GM18505 (cell line): ENCODE data around the gene GNAQ.
"Not testable (repeated sequence)": the region's sequence is repeated elsewhere in the genome, so short reads cannot be mapped to it uniquely, and the experiment has no call there.

Experiments used
- ATAC-seq: cut with Tn5 transposase; IDR thresholded peaks from one replicate; pipeline ENCODE4 v1.9.1; 2021; ENCODE audit not compliant: unreplicated experiment
- POLR2A ChIP-seq: IDR thresholded peaks from 4 replicates; pipeline ENCODE4 v1.6.1; 2011; ENCODE audit warnings: borderline replicate concordance; ENCODE audit not compliant: insufficient read depth, insufficient read length; ENCODE audit errors: extremely low read depth

The GNAQ gene

DNA sequence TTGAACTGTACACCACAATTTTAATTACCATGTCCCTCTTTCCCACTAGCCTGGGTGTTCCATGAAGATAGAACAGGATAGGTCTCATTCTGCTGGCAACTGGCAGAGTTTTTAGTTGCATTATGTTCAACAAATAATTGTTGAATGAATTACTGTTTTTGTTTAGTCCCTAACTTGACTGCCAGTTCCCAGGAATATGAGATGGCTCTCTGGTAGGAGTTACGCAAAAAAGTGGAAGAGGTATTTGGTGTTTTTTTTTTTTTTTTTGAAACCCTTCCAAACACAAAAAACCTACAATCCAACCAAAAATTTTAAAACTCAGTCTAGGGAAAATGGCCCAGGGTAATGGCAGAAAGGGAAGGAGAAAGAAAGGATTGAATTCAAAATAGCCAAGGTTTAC is 153.6 kb downstream of the GNAQ start:
- no peak for ATAC-seq
- no peak for TF ChIP-seq POLR2A

DNA sequence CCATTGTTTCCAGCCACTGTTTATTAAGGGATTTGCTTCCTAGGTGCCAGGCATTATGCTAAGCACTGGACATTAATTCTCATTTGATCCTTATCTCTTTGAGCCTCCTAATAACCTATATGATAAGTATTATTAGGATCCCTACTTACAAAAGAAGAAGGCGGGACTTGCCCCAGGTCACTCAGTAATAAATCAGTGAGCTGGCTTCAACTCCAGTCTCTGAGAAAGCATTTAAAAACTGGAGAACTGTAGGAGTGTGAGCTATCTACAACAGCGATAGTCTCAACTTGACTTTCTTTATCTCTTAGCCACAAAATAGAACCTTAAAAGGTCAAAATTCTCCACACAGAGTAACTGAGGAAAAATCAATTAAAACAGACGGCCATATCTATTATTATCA is 155.0 kb downstream of the GNAQ start:
- no peak for ATAC-seq
- TF ChIP-seq POLR2A = no peak

DNA sequence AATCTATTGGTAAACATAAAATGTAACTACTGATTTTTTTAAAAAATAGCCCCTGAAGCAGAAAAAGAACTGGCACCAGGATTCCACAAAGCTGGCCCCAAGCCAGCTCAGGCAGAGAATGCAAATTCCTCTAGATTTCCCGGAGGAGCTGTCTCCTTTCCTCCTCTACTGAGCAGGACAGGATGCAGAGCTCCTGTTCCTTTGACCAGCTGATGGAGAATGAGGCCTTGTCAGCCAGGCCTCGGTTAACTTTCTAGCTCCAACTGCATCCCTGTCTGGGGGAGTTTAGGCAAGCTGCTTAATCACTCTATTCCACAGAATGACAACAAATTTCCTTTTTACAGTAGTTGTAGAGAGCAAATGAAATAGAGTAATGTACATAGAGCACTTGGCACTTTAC is 155.5 kb downstream of the GNAQ start:
- ATAC-seq = no peak
- TF ChIP-seq POLR2A = no peak

DNA sequence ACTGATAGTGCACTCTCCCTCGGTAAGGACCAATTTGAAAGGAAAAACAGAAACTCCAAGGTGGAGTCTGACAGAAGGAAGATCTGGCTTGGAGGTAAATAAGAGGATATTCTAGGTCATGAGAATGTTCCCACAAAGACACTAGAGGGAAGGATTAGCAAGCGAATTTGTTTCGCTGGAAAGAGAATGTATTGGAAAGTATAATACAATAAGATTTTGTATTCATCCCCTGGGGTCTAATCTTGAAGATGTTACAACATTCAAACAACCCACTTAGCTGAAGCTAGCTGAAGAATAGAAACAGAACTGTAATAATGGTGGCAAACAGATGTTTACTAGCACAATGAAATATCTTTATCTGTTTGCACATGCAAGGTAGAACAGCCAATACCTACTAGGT is 158.7 kb downstream of the GNAQ start:
- no peak for ATAC-seq
- TF ChIP-seq POLR2A = no peak

DNA sequence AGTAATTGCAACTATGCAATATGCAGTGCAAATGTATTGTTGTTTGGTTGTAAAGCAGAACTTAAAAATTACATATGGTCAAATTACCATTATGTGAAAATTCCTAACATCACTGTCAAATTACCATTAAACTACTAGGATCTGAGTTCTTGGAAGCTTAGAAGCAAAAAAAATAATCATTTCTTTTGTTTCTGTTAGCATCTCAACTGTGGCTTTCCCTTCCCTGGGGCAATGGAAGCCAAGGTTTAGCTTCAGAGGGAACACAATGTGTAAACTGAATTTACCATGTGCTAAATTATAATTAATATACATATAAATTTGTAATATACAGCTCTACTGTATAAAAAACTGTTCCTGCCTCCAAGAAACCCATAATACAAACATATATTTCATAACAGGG is 159.4 kb downstream of the GNAQ start:
- no peak for ATAC-seq
- no peak for TF ChIP-seq POLR2A

DNA sequence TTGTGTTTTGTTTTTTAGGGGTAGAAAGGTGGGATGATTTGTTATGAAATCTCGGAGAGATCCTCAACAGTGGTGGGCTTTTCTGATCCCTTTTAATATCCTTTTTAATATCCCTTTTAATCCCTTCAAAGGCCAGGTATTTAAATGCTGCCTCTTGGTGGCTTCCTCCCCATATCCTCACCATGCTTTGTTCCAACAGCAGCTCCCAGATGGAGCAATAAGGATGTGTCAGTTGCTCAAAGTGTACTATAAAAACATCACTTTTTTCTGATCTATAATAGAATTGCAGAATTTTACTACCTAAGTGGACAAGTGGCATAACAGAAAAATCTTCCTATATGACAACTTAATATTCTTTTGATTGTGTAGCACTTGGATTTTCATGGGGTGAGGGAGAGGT is 160.1 kb downstream of the GNAQ start:
- no peak for TF ChIP-seq POLR2A
- no peak for ATAC-seq

DNA sequence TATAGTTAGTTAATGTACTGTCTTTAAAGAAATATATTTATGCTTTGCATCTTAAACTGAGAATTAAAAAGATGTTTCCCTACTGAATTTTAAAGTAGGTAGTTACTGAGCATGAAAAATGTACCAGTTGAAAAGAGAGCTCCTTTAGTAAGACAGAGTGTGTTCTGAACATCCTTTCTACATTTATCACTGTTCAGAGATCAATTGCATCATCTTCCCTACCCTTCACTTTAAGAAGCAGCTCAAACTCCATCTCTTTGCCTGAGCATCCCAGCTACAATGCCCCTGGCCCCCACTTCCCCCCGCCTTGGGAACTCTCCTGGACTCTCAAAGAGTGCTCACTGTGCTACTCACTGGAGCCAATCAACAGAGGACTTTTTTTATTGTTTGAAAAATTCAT is 164.7 kb downstream of the GNAQ start:
- no peak for TF ChIP-seq POLR2A
- ATAC-seq = no peak

DNA sequence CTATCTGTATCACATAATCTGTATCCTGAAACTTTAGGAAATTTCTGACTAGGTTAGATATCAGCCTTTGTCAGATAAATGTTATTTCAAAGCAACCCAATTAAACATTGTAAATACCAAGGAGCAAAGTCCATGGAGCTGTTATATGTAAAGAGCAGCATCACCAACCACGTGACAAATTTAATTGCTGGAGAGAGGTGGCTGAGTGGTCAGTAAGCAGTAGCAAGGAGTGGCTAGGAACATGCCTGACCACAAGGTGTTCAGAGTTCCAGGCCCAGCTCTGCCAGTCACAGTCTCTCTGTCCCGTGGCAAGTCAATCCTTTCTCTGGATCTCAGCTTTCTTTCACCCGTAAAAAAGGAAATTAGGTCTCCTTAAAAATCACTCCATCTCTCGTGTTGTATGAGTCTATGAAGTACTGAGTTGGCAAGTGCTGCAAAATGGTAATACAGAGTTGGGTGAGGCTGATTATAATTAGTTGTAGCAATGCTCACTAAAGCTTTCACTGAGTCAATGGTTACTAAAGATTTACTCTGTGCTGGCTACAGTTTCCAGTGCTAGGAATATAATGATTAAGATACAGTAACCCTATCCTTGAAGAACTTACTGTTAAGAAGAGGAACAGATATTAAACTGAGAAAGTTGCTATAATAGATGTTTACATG is 166.1 kb downstream of the GNAQ start:
- TF ChIP-seq POLR2A = no peak
- ATAC-seq = no peak

DNA sequence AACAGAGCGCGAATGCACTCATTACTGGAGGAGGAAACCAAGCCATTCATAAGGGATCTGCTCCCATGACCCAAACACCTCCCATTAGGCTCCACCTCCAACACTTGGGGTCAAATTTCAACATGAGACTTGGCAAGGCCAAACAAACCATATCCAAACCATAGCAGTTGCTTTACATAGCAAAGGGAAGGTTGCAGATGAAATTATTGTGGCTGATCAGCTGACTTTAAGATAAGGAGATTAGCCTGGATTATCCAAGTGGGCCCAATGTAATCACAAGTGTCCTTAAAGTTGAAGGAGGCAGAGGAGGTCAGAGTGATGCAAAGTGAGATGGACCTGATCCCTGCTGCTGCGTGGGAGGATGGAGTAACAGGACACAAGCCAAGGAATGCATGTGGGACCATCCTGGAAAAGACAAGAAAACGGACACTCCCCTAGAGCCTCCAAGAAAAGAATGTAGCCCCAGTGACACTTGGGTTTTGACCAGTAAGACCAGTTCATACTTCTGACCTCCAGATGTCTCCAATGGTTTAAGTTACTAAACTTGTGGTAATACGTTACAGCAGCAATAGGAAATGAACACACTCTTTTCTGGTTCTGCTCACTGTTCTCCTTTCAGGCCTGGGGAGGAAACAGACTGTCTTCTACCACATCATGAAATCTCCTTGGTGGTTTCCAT is 167.3 kb downstream of the GNAQ start:
- no peak for TF ChIP-seq POLR2A
- ATAC-seq = no peak

DNA sequence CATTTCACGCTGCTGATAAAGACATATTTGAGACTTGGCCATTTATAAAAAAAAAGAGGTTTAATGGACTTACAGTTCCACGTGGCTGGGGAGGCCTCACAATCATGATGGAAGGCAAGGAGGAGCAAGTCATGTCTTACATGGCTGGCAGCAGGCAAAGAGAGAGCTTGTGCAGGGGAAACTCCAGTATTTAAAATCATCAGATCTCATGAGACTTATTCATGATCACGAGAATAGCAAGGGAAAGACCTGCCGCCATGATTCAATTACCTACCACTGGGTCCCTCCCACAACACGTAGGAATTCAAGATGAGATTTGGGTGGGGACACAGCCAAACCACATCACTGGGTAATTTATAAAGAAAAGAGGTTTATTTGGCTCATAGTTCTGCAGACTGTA is 168.0 kb downstream of the GNAQ start:
- ATAC-seq = not testable (repeated sequence)

DNA sequence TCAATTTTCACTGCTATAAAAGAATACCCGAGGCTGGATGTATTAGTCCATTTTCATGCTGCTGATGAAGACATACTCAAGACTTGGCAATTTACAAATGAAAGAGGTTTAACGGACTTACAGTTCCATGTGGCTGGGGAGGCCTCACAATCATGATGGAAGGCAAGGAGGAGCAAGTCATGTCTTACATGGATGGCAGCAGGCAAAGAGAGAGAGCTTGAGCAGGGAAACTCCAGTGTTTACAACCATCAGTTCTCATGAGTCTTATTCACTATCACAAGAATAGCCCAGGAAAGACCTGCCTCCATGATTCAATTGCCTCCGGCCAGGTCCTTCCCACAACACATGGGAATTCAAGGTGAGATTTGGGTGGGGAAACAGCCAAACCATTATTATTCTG is 170.7 kb downstream of the GNAQ start:
- not testable (repeated sequence) for ATAC-seq

DNA sequence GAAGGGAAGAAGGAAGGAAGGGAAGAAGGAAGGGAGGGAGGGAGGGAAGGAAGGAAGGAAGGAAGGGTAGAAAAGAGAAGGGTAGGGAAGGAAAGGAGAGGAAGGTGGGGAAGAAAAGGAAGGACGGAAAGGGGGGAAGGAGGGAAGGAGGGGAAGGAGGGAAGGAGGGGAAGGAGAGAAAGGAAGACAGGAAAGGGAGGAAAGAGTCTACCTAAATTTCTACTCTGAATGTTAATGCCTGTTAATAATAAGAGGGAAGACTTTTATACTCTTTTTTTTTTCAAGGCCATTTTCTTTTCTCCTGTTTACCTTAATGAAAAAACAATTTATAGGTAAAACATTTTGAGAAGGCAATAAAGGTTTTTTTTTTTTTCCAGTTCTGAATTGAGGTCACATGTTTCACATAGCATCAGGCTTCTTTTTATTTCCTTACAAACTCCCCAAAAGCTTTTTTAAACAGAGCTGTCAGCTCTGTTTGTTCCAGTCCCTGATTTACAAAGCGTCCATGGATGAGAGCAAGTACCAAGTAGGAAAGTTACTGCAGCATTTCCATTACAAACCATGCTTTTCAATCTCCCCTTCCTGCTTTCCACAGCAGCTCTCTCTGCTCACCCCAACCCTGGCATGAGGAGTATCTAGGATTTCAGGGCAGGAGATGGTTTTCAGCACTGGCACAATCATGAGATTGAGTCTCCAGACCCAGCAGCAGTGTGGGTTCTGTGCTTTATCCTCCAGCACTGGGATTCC is 173.9 kb downstream of the GNAQ start:
- ATAC-seq = no peak
- TF ChIP-seq POLR2A = no peak

DNA sequence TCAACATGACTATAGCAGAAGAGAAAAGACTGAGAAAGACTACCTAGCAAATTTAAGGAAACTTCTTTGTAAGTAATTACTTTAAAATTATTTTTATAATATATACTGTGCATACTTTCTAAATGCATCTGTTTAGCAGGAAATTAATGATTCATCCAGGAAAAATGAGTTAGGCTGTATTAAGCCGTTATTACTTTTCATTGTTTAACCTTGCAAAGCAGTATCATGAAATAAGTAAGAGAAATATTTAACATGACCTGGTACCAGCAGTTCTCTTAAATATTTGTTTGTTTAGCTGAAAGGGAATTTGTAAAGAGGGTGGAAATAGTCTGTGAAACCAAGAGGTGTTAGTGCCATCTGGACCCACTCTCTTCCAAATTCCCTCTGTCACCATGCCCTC is 175.0 kb downstream of the GNAQ start:
- TF ChIP-seq POLR2A = no peak
- ATAC-seq = no peak

DNA sequence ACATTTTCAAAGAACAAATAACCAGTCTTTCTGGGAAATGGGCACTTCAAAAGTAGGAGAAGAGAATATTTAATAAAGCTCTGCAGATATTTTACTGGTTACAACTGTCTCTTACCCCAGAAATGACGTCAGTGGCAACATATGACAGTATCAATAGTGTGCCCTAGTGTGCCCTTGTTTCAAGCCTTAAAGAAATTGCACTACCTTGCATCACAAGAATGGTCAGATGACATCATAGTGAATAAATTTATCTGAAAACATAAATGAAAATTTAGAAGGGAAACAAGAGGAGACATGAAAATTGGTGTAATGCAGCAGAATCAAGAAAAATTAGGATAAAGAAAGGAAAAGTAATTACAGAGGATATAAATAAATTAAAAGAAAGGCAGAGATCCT is 176.7 kb downstream of the GNAQ start:
- TF ChIP-seq POLR2A = no peak

More for the DNA sequence above, 176.7 kb downstream of the GNAQ start:
- no peak for ATAC-seq
